Osteoblast (primary cell): Measurements from ENCODE around the gene PTCD3. TPM values are rescaled to one million over a fixed set of nuclear protein-coding genes. Genes with fewer than 3 reads are reported as not detected.

Experiments
- DNase-seq: peaks from one replicate; pipeline ENCODE4 v3.0.0; 2011; ENCODE audit warnings: low spot score, mixed read lengths; ENCODE audit not compliant: insufficient read length; ENCODE audit errors: missing footprints
- H2AFZ ChIP-seq: 2 replicates; pipeline ENCODE4 v1.6.0; 2011; ENCODE audit warnings: mild to moderate bottlenecking, low read length
- H3K27ac ChIP-seq: 2 replicates; pipeline ENCODE4 v1.5.1; 2011; ENCODE audit warnings: mild to moderate bottlenecking, low read depth, low read length, moderate library complexity
- H3K27me3 ChIP-seq: 2 replicates; pipeline ENCODE4 v1.6.0; 2012; ENCODE audit warnings: mild to moderate bottlenecking, control low read depth, inconsistent platforms, low read length, moderate library complexity; ENCODE audit not compliant: insufficient read depth
- H3K36me3 ChIP-seq: 2 replicates; pipeline ENCODE4 v1.5.1; 2011; ENCODE audit warnings: mild to moderate bottlenecking, low read length, control low read depth, moderate library complexity; ENCODE audit not compliant: insufficient read depth
- H3K4me1 ChIP-seq: 2 replicates; pipeline ENCODE4 v1.5.1; 2011; ENCODE audit warnings: mild to moderate bottlenecking, low read length, control low read depth, moderate library complexity; ENCODE audit not compliant: insufficient read depth
- H3K4me2 ChIP-seq: 2 replicates; pipeline ENCODE4 v1.6.0; 2011; ENCODE audit warnings: mild to moderate bottlenecking, low read length; ENCODE audit not compliant: insufficient read depth
- H3K4me3 ChIP-seq: fragments of 200-600 bp; sonication (generic); 3 replicates; pipeline ENCODE4 v1.5.1; 2012; ENCODE audit warnings: mild to moderate bottlenecking, low read length, inconsistent platforms; ENCODE audit not compliant: insufficient read depth
- H3K79me2 ChIP-seq: 2 replicates; pipeline ENCODE4 v1.6.0; 2012; ENCODE audit warnings: mild to moderate bottlenecking, low read length, control low read depth, inconsistent platforms; ENCODE audit not compliant: insufficient read depth
- H3K9me3 ChIP-seq: 2 replicates; pipeline ENCODE4 v1.5.1; 2011; ENCODE audit warnings: low read depth, low read length, control low read depth
- H4K20me1 ChIP-seq: 2 replicates; pipeline ENCODE4 v1.6.0; 2012; ENCODE audit warnings: mild to moderate bottlenecking, low read length, control low read depth; ENCODE audit not compliant: insufficient read depth
- total RNA-seq: library from RNA; depleted of rRNA; stranded (reverse); fragments of >200 nt; gene quantifications from 2 replicates; pipeline ENCODE4 v1.2.3, GENCODE V29; 2012
- TF ChIP-seq, protein P1 (sequence below): IDR thresholded peaks from 2 replicates; pipeline ENCODE4 v1.5.1; 2011; ENCODE audit warnings: mild to moderate bottlenecking, low read depth, low read length, moderate library complexity; ENCODE audit errors: extremely low read depth

The PTCD3 gene
- total RNA-seq, 1 donor, result 55.0 TPM

- peaks cover 34% of the 10 kb centered on the region for H3K4me1 ChIP-seq
- TF ChIP-seq, protein P1, sequence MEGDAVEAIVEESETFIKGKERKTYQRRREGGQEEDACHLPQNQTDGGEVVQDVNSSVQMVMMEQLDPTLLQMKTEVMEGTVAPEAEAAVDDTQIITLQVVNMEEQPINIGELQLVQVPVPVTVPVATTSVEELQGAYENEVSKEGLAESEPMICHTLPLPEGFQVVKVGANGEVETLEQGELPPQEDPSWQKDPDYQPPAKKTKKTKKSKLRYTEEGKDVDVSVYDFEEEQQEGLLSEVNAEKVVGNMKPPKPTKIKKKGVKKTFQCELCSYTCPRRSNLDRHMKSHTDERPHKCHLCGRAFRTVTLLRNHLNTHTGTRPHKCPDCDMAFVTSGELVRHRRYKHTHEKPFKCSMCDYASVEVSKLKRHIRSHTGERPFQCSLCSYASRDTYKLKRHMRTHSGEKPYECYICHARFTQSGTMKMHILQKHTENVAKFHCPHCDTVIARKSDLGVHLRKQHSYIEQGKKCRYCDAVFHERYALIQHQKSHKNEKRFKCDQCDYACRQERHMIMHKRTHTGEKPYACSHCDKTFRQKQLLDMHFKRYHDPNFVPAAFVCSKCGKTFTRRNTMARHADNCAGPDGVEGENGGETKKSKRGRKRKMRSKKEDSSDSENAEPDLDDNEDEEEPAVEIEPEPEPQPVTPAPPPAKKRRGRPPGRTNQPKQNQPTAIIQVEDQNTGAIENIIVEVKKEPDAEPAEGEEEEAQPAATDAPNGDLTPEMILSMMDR, result no peak
- H3K4me2 ChIP-seq, result no peak overlapping the region
Observed at GRCh38 chr2:86068136-86068588, 37.9 kb upstream of the PTCD3 start.

GRCh38 chr2:86068648-86069047 is 37.4 kb upstream of the PTCD3 start:
- Histone ChIP-seq H3K36me3 (peaks cover 66% of the 10 kb centered on the region), H3K4me3 (no peak overlapping the region), H3K27me3 (no peaks in the 10 kb centered on the region), H3K4me1 (peaks cover 35% of the 10 kb centered on the region), H3K79me2 (no peaks in the 10 kb centered on the region), H4K20me1 (no peaks in the 10 kb centered on the region), H2AFZ (no peak overlapping the region), H3K9me3 (no peaks in the 10 kb centered on the region), H3K4me2 (no peak overlapping the region), H3K27ac (peak overlapping the region; percentile 62)
- DNase-seq, result no peak
- TF ChIP-seq, protein P1, result no peak

More at GRCh38 chr2:86068136-86068588, 37.9 kb upstream of the PTCD3 start:
- Histone ChIP-seq H3K27ac (peak overlapping the region; percentile 62), H3K9me3 (no peaks in the 10 kb centered on the region), H3K27me3 (no peaks in the 10 kb centered on the region), H3K4me3 (no peak overlapping the region), H3K36me3 (peaks cover 66% of the 10 kb centered on the region), H3K79me2 (no peaks in the 10 kb centered on the region), H4K20me1 (no peaks in the 10 kb centered on the region), H2AFZ (no peak overlapping the region)
- no peak for DNase-seq

DNA sequence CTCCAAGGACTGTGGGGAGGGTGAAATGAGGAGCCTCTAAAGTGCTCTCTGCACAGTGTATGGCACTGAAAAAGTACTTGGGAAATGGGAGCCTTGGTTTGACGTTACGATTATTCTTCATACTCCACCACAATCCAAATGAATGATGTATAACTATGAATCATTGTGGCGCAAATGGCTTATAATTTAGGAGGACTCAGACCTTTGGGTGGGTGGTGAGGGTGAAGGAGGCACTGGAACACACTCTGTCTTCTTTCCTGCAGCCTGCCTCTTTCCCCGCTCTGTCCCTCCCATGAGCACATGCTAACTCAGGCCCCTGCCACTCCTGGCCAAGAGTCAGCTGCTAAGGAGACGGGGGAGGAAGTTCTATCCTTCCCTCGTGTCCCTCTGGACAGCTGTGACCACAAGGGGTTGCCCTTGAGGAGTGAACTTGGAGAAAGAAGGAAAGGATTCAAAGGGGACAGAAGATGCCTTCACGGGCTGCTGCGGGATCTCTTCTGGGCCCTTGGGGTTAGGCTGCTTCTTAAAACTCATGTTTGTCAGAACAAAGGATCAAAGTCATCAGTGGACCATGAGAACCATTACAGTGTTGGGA is 36.8 kb upstream of the PTCD3 start:
- peaks cover 67% of the 10 kb centered on the region for H3K36me3 ChIP-seq
- TF ChIP-seq, protein P1, result peak; percentile 13
- no peak overlapping the region for H3K4me3 ChIP-seq
- H3K4me1 ChIP-seq, result peaks cover 33% of the 10 kb centered on the region
- no peaks in the 10 kb centered on the region for H3K9me3 ChIP-seq
- no peaks in the 10 kb centered on the region for H3K79me2 ChIP-seq
- no peaks in the 10 kb centered on the region for H3K27me3 ChIP-seq
- H3K4me2 ChIP-seq, result no peak overlapping the region
- no peak overlapping the region for H2AFZ ChIP-seq
- DNase-seq, result no peak
- peak overlapping the region; percentile 62 for H3K27ac ChIP-seq
- no peaks in the 10 kb centered on the region for H4K20me1 ChIP-seq

- no peak for DNase-seq
- TF ChIP-seq, protein P1, result no peak
- H3K79me2 ChIP-seq, result no peaks in the 10 kb centered on the region
- H3K27ac ChIP-seq, result peak overlapping the region; percentile 62
- no peak overlapping the region for H2AFZ ChIP-seq
- H3K4me3 ChIP-seq, result no peak overlapping the region
- H3K27me3 ChIP-seq, result no peaks in the 10 kb centered on the region
- no peak overlapping the region for H3K4me2 ChIP-seq
- peaks cover 32% of the 10 kb centered on the region for H3K4me1 ChIP-seq
- H4K20me1 ChIP-seq, result no peaks in the 10 kb centered on the region
- H3K36me3 ChIP-seq, result peaks cover 64% of the 10 kb centered on the region
- H3K9me3 ChIP-seq, result no peaks in the 10 kb centered on the region
Observed at GRCh38 chr2:86069783-86070339, 36.2 kb upstream of the PTCD3 start.
